M059J (cell line): ENCODE results near the gene UBE2V1. TPM values are rescaled to one million over a fixed set of nuclear protein-coding genes. Genes with fewer than 3 reads are reported as not detected.
"Not testable (repeated sequence)": the region's sequence is repeated elsewhere in the genome, so short reads cannot be mapped to it uniquely, and the experiment has no call there.

Experiments used
- DNase-seq: peaks from one replicate; pipeline ENCODE4 v3.0.0-alpha.2; 2012; ENCODE audit warnings: low read depth
- total RNA-seq: library from RNA; depleted of rRNA; stranded (reverse); fragments of >200 nt; shearing (Covaris generic); gene quantifications from 2 replicates; pipeline ENCODE4 v1.2.3, GENCODE V29; 2014

Gene UBE2V1
- total RNA-seq, 1 experiment from 2014 or later, result 135 TPM

- not testable (repeated sequence) for DNase-seq
Measured at GRCh38 chr20:50063763-50064162, 49.2 kb downstream of the UBE2V1 start.

- no peak for DNase-seq
Measured at GRCh38 chr20:50062006-50062838, 50.7 kb downstream of the UBE2V1 start.

GRCh38 chr20:50061151-50062005, 51.6 kb downstream of the UBE2V1 start:
- no peak for DNase-seq

GRCh38 chr20:50058662-50059402, 54.1 kb downstream of the UBE2V1 start:
- no peak for DNase-seq

DNA sequence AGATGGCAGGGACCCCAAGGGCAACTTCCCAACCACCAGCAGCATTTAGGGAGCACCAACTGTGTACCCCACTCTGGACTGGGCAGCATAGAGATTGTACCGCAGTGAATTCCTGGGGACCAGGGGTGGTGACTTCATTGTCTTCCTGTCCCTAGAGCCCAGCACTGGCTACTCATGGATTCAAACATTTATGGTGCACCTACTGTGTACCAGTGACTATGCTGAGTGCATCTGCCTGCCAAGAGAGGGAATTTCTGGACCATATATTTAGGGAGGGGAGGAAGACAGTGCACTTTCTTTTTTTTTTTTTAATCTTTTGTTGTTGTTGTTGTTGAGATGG, 55.3 kb downstream of the UBE2V1 start:
- DNase-seq, result no peak

GRCh38 chr20:50056951-50057713, 55.8 kb downstream of the UBE2V1 start:
- no peak for DNase-seq

DNA sequence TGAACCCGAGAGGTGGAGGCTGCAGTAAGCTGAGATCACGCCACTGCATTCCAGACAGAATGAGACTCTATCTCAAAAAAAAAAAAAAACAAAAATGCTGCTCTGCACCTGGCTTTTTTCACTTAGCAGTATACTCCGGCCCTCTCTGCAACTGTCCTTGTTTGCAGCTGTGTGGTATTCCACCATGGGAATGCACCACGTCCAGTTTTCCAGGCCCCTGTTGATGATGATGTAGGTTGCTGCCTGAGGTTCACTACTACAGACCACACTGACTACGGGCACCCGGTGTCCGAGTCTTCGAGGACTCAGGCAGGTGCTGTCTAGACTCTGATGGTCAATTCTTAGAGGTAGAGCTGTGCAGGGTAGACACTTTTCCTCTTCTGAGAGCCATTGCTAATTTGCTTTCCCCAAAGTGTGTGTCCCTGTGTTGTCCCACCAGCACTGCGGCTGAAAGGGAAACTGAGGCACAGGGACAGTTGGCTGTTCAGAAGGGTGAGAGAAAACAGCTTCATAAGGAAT, 56.5 kb downstream of the UBE2V1 start:
- DNase-seq, result no peak

- DNase-seq, result no peak
Measured at GRCh38 chr20:50055524-50056083, 57.3 kb downstream of the UBE2V1 start.

- peak; percentile 66 for DNase-seq
Measured at GRCh38 chr20:50054626-50055511, 58.1 kb downstream of the UBE2V1 start.

DNA sequence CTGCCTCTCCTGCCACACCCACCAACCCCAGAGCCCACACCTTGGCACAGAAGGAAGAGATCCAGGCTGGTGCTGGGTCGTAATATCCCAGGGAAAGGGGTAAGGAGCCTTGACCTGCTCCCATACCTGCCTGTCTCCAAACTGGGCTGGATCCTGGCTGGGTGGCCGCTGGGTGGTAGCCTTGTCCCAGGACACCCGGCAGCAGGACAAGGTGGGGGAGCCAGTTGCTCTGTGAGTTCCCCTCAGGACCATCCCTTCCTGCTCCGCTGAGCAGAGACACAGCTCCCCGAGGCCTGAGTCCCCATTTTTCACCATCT, 58.8 kb downstream of the UBE2V1 start:
- no peak for DNase-seq

GRCh38 chr20:50053362-50054230, 59.4 kb downstream of the UBE2V1 start:
- DNase-seq, result no peak

DNA sequence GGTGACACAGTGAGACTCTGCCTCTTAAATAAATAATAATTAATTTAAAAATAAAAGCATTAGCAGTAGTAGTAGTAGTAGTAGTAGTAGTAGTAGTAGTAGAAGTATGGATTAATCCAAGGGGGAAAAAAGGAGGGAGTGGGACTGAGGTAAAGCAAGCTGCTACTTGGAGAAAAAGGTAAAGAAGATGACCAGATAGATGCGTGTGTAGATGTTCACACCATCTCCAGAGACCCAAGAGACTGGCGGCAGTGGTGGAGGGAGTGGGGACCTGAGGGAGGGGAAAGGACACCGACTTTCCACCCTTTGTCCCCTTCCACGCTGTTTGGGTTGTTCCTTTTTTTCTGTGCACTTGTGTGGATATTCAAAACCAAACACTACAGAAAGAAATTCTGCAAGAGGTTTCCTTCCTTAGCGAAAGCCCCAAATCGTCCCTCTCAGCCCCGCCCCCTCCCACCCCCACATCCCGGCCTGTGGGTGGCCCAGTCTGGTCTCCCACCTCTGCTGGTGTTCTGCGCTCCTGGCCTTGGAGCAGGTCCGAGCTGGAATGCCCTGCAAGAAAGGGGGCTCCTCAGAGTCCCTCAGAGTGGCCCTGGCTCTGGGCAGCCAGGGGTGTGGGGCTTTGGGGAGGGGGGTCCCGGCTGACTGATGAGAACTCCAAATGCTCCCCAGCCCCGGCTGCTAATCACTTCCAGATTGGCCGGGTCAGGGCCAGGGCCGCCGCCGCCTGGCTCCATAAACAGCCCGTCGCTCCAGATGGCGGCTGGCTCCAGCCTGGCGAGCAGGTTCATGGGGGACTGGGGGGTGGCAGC, 60.2 kb downstream of the UBE2V1 start:
- no peak for DNase-seq

DNA sequence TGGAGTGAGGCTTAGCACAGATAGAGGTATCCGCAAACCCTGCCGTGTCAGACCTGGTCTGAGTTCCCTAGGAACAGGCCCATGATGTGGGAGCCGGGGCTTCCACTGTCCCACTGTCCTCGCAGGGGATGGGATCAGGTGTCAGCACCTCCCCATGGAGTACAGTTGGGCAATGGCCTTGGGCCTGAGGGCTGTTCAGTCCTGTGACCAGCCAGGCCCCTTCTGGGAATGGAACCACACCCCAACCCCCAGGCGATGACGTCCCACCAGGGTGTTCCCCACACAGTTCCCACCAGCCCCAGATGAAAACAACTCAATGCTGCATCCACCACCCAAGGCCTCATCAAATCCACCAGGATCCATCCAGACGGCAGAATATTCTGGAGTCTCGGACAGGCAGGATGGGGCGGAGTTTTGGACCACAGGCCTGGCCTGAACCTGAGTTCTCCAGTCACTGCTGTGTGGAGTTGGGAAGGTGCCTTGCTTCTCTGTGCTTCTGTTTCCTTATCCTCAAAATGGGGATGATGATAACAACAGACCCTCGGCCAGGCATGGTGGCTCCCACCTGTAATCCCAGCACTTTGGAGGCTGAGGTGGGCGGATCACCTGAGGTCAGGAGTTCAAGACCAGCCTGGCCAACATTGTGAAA, 62.2 kb downstream of the UBE2V1 start:
- DNase-seq, result no peak

- no peak for DNase-seq
Measured at GRCh38 chr20:50050214-50050613, 62.7 kb downstream of the UBE2V1 start.

GRCh38 chr20:50049442-50050026, 63.4 kb downstream of the UBE2V1 start:
- DNase-seq, result no peak

DNA sequence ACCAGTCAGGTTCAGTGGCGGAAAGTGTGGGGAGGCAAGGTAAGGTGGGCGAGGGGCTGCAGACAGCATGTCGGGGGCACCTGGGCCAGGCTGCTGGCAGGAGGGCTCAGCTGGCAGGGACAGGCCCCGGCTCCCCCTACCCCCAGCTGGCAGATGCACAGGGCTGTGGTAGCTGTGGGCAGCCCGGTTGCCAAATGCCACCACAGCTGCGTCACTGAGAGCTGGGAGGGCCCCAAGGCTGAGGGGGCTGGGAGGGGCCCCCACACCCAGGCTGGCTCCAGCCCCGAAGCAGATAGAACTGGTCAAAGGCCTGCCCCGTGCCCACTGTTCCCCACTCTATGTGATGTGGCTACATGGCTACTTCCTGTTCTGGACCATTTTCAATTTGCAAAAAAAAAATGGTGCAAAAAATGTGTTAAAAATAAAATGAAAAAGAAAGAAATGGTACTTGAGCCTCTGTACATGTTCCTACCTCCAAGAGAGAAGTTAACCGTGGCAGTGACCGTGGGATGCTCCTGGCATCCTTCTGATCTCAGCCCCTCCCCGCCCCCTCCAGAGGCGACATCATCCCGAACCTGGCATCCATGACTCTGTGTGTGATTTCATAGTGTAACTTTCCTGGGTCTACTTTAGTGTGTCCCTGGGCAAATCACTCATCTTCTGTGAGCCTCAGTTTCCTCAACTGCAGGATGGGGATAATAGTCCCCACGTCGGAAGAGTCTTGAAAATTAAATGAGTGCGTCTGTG, 64.4 kb downstream of the UBE2V1 start:
- peak; percentile 87 for DNase-seq
